ENCODE measurements around the gene NAIF1.

DNA sequence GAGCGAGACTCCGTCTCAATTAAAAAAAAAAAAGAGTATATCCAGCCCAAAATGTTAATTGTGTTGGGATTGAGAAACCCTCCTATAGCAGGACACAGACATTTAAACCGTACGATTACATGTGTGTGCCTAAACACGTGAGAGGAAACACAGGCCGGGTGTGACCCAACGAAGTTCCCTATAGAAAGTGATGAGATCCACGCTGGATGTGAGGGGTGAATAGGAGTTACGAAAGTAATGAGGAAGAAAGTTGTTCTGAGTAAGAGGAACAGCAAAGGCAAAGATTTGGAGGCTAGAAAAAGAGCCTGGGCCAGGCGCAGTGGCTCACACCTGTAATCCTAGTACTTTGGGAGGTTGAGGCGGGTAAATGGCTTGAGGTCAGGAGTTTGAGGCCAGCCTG lies 13.6 kb downstream of the NAIF1 start:
- TF ChIP-seq, protein P1, sequence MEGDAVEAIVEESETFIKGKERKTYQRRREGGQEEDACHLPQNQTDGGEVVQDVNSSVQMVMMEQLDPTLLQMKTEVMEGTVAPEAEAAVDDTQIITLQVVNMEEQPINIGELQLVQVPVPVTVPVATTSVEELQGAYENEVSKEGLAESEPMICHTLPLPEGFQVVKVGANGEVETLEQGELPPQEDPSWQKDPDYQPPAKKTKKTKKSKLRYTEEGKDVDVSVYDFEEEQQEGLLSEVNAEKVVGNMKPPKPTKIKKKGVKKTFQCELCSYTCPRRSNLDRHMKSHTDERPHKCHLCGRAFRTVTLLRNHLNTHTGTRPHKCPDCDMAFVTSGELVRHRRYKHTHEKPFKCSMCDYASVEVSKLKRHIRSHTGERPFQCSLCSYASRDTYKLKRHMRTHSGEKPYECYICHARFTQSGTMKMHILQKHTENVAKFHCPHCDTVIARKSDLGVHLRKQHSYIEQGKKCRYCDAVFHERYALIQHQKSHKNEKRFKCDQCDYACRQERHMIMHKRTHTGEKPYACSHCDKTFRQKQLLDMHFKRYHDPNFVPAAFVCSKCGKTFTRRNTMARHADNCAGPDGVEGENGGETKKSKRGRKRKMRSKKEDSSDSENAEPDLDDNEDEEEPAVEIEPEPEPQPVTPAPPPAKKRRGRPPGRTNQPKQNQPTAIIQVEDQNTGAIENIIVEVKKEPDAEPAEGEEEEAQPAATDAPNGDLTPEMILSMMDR (IDR thresholded peaks at IDR 0.05), result no peak
- TF ChIP-seq RNF2 (IDR thresholded peaks at IDR 0.05; ENCODE audit: borderline replicate concordance, low read depth) (no peak), JUNB (IDR thresholded peaks at IDR 0.05) (no peak), POLR2AphosphoS2 (conservative IDR thresholded peaks at IDR 0.05; ENCODE audit: low read length) (no peak), BHLHE40 (IDR thresholded peaks at IDR 0.05; ENCODE audit: low read depth, low read length) (no peak), ZC3H11A (IDR thresholded peaks at IDR 0.05) (no peak), POLR2A (IDR thresholded peaks at IDR 0.05; ENCODE audit: low read length) (no peak)
- TF ChIP-seq, protein P2, sequence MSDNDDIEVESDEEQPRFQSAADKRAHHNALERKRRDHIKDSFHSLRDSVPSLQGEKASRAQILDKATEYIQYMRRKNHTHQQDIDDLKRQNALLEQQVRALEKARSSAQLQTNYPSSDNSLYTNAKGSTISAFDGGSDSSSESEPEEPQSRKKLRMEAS (IDR thresholded peaks at IDR 0.05), result no peak

All from A549 (cell line).